B cell (primary cell): ENCODE results near the gene MR1. TPM values are rescaled to one million over a fixed set of nuclear protein-coding genes. Genes with fewer than 3 reads are reported as not detected.

ENCODE experiments used
- ATAC-seq: fragments of 200-7000 bp; cut with Tn5 transposase; one replicate; pipeline ENCODE4 v1.10.0; 2021; ENCODE audit warnings: low read depth, mild to moderate bottlenecking, moderate number of reproducible peaks, moderate library complexity
- CTCF ChIA-PET: fragments of 350-600 bp; sonication (Branson Sonifier 250); formaldehyde crosslinking; loops from one replicate; lab custom pipeline; 2021; ENCODE audit warnings: antibody characterized with exemption, inconsistent platforms; lab: Charles Lee
- POLR2A ChIA-PET: fragments of 350-600 bp; sonication (Branson Sonifier 250); formaldehyde crosslinking; loops from one replicate; lab custom pipeline; 2021; ENCODE audit warnings: antibody characterized with exemption; lab: Charles Lee
- DNase-seq: peaks from one replicate; pipeline ENCODE4 v3.0.0; 2013
- H2AFZ ChIP-seq: 2 replicates; pipeline ENCODE4 v1.6.1; 2012; ENCODE audit warnings: mild to moderate bottlenecking, low read depth, low read length; ENCODE audit not compliant: insufficient read depth, poor library complexity, severe bottlenecking
- H3K27ac ChIP-seq, 2 donors: 1 replicate in 1 of 2; 2 replicates in 1 of 2; pipeline ENCODE4 v1.5.1; 2012 to 2013; ENCODE audit warnings: low read length in 2 of 2, mild to moderate bottlenecking in 2 of 2, moderate library complexity in 1 of 2
- H3K27me3 ChIP-seq, 4 experiments: fragments of 200-600 bp in 1 of 4; sonication (generic) in 1 of 4; replicated peaks in 1 of 4; 1 replicate in 2 of 4; 2 replicates in 2 of 4; pipeline versions ENCODE4 v1.6.1 to v1.7.0; 2013 to 2016; ENCODE audit warnings: low read length in 3 of 4, mild to moderate bottlenecking in 2 of 4, mixed read lengths in 1 of 4, moderate library complexity in 1 of 4; ENCODE audit not compliant: insufficient read depth in 4 of 4, control insufficient read depth in 3 of 4; ENCODE audit errors: control extremely low read depth in 1 of 4
- H3K36me3 ChIP-seq, 2 experiments: replicated peaks in 1 of 2; 1 replicate in 1 of 2; 2 replicates in 1 of 2; pipeline versions ENCODE4 v1.6.1 to v1.7.1; 2013; ENCODE audit warnings: low read length in 1 of 2; ENCODE audit not compliant: insufficient read depth in 2 of 2, control insufficient read depth in 1 of 2; ENCODE audit errors: control extremely low read depth in 1 of 2, extremely low read depth in 1 of 2
- H3K4me1 ChIP-seq, 2 donors: fragments of 200-600 bp in 1 of 2; sonication (generic) in 1 of 2; 1 replicate in 1 of 2; 2 replicates in 1 of 2; pipeline versions ENCODE4 v1.5.1 to v1.6.1; 2013 to 2017; ENCODE audit warnings: low read length in 2 of 2; ENCODE audit not compliant: control insufficient read depth in 2 of 2, insufficient read depth in 2 of 2
- H3K4me2 ChIP-seq: replicated peaks from 2 replicates; pipeline ENCODE3; 2012; ENCODE audit warnings: mild to moderate bottlenecking, low read depth, low read length; ENCODE audit not compliant: poor library complexity, severe bottlenecking
- H3K4me3 ChIP-seq, 5 experiments: fragments of 200-600 bp in 1 of 5; sonication (generic) in 1 of 5; 1 replicate in 3 of 5; 2 replicates in 2 of 5; pipeline versions ENCODE4 v1.5.1 to v1.7.0; 2011 to 2016; ENCODE audit warnings: low read length in 4 of 5, mild to moderate bottlenecking in 4 of 5, low read depth in 2 of 5, control low read depth in 1 of 5, moderate library complexity in 1 of 5; ENCODE audit not compliant: insufficient read depth in 1 of 5; ENCODE audit errors: control extremely low read depth in 1 of 5, extremely low read depth in 1 of 5
- H3K79me2 ChIP-seq: fragments of 200-600 bp; sonication (generic); one replicate; pipeline ENCODE4 v1.6.0; 2016; ENCODE audit warnings: low read length; ENCODE audit not compliant: control insufficient read depth, insufficient read depth
- H3K9ac ChIP-seq: fragments of 200-600 bp; sonication (generic); 2 replicates; pipeline ENCODE4 v1.6.1; 2017; ENCODE audit warnings: mild to moderate bottlenecking, low read length, moderate library complexity
- H3K9me3 ChIP-seq, 3 donors: one replicate each; pipeline versions ENCODE4 v1.6.1 to v1.7.1; 2013; ENCODE audit warnings: low read length in 2 of 3; ENCODE audit not compliant: control insufficient read depth in 2 of 3, insufficient read depth in 1 of 3; ENCODE audit errors: control extremely low read depth in 1 of 3
- H4K20me1 ChIP-seq: 2 replicates; pipeline ENCODE4 v1.6.0; 2012; ENCODE audit warnings: mild to moderate bottlenecking, low read length; ENCODE audit not compliant: insufficient read depth, control insufficient read depth, poor library complexity, severe bottlenecking
- H3K27ac Mint-ChIP-seq: one replicate; pipeline ENCODE4 v1.8.0; 2021; ENCODE audit warnings: mixed read lengths
- H3K27me3 Mint-ChIP-seq: one replicate; pipeline ENCODE4 v1.8.0; 2021; ENCODE audit warnings: mixed read lengths
- H3K4me1 Mint-ChIP-seq: one replicate; pipeline ENCODE4 v1.8.0; 2021; ENCODE audit warnings: mixed read lengths
- H3K4me3 Mint-ChIP-seq: one replicate; pipeline ENCODE4 v1.8.0; 2021; ENCODE audit warnings: mixed read lengths
- H3K9me3 Mint-ChIP-seq: one replicate; pipeline ENCODE4 v1.8.0; 2022; ENCODE audit warnings: mixed read lengths; ENCODE audit not compliant: insufficient read depth
- EZH2 ChIP-seq: IDR thresholded peaks from 2 replicates; pipeline ENCODE4 v1.6.1; 2012; ENCODE audit warnings: borderline replicate concordance, low read depth, mild to moderate bottlenecking, moderate library complexity, low read length; ENCODE audit not compliant: insufficient read depth, poor library complexity, severe bottlenecking
- WGBS: methylation state at CpG from one replicate; pipeline ENCODE4 v1.1.5; 2013; ENCODE audit warnings: missing lambda C conversion rate; ENCODE audit not compliant: insufficient coverage; 5-methylcytosine and 5-hydroxymethylcytosine counted together
- intact Hi-C: fragments of 100-400 bp; cut with micrococcal nuclease; formaldehyde crosslinking; loops from one replicate; pipeline ENCODE4 v1.10.0; 2022
- polyA plus RNA-seq: library from polyadenylated mRNA; depleted of rRNA; stranded (reverse); fragments of >200 nt; gene quantifications from 2 replicates; pipeline ENCODE4 v1.2.3, GENCODE V29; 2012
- total RNA-seq, 2 donors: library from RNA; stranded (reverse); fragments of 120-200 nt in 1 of 2; gene quantifications; 1 replicate in 1 of 2; 2 replicates in 1 of 2; pipeline versions ENCODE4 v1.2.3 to v1.2.4, GENCODE V29; 2013 to 2022
- TF ChIP-seq, protein P1 (sequence below): fragments of 200-600 bp; IDR thresholded peaks from one replicate; pipeline ENCODE4 v1.8.0; 2022; ENCODE audit warnings: antibody characterized with exemption, mild to moderate bottlenecking

The MR1 gene
- total and polyA plus RNA-seq, 2 donors (not counting 1 experiment from before 2014, with no cell fraction given) = 9.5 to 28.2 TPM

DNA sequence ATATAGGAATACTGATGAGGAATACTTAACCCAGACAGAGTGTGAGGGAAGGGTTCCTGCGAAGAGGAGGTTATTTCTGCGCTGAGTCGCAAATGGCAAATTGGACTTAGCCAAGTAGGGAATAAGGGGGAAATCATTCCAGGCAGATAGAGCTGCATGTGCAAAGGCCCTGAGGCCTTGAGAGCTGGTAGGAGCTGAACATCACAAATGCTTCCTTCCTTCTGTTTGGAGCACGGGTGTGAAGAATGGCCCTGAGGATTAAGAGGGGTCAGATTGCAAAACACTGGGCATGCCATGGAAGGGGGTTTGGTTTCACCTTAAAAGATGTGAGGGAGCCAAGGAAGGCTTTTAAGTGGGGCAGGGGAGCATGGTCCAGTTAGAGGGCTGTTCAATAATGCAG lies 67.2 kb downstream of the MR1 start:
- Mint-ChIP-seq H3K4me3 (no peak overlapping the region), H3K27ac (no peak overlapping the region), H3K9me3 (no peaks in the 10 kb centered on the region), H3K4me1 (peaks cover 55% of the 10 kb centered on the region), H3K27me3 (no peaks in the 10 kb centered on the region)
- DNase-seq (no peak), ATAC-seq (no peak)
- H3K4me2 ChIP-seq = no peak overlapping the region
- CTCF ChIA-PET = interaction anchor here (0.7 to 7.7 kb wide), 4 partner anchors 9 to 41 kb away, joined by 3 to 51 read pairs (median 8); no protein-coding TSS in a partner anchor
- H4K20me1 ChIP-seq = no peaks in the 10 kb centered on the region
- H2AFZ ChIP-seq = no peak overlapping the region
- H3K9me3 ChIP-seq = no peaks in the 10 kb centered on the region
- 95% methylated on average over 4 of the region's 4 CpGs for WGBS
- POLR2A ChIA-PET = no interaction called here
- H3K27ac ChIP-seq = no peak overlapping the region
- peaks cover 29 to 33% of the 10 kb centered on the region in 2 donors for H3K4me1 ChIP-seq
- no peaks in the 10 kb centered on the region for H3K27me3 ChIP-seq
- H3K9ac ChIP-seq = no peak overlapping the region
- no peaks in the 10 kb centered on the region for H3K79me2 ChIP-seq
- no peak overlapping the region for H3K4me3 ChIP-seq
- intact Hi-C loops = loop anchor here (10.0 kb wide), 1 partner anchor 1146 kb away; the partner anchor contains the start of gene CEP350
- TF ChIP-seq, protein P1, sequence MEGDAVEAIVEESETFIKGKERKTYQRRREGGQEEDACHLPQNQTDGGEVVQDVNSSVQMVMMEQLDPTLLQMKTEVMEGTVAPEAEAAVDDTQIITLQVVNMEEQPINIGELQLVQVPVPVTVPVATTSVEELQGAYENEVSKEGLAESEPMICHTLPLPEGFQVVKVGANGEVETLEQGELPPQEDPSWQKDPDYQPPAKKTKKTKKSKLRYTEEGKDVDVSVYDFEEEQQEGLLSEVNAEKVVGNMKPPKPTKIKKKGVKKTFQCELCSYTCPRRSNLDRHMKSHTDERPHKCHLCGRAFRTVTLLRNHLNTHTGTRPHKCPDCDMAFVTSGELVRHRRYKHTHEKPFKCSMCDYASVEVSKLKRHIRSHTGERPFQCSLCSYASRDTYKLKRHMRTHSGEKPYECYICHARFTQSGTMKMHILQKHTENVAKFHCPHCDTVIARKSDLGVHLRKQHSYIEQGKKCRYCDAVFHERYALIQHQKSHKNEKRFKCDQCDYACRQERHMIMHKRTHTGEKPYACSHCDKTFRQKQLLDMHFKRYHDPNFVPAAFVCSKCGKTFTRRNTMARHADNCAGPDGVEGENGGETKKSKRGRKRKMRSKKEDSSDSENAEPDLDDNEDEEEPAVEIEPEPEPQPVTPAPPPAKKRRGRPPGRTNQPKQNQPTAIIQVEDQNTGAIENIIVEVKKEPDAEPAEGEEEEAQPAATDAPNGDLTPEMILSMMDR = no peak
- no peak for TF ChIP-seq EZH2
- peaks cover 0 to 1% of the 10 kb centered on the region in 2 experiments for H3K36me3 ChIP-seq

DNA sequence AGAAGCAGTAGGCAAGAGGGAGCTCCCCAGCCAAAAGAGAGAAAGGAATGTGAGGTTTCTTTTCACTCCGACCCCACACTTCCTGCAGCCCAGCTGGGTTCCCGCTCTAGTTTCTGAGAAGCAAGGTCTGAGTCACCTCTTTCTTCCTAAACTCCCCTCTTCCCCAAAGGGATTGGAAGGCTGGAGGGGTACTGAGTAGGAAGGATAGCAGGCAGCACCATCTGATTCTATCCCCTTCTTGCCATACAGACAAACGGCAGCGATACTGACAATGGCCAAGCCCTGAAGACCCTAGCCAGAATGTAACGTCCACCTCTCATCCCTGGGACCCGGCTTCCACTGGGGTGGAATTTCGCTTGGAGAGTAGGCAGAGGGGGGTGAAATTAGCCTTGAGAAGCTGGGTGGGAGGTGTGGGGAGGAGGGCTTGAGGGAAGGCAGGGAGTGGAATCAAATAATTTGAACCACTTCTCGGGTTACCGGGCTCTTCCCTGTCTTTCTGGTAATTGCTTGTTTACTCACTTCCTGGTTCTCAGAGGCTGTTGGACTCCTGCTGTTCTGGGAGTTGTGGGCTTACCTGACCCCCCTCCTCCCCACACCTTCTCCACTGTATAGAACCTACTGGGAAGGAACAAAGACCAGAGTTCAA lies 67.9 kb downstream of the MR1 start:
- H3K27me3 Mint-ChIP-seq = no peaks in the 10 kb centered on the region
- no peak for DNase-seq
- peaks cover 32 to 39% of the 10 kb centered on the region in 2 donors for H3K4me1 ChIP-seq
- H3K4me1 Mint-ChIP-seq = peaks cover 56% of the 10 kb centered on the region
- H3K9me3 ChIP-seq = no peaks in the 10 kb centered on the region
- no peak overlapping the region for H3K27ac Mint-ChIP-seq
- 96% methylated on average over 3 of the region's 9 CpGs for WGBS
- ATAC-seq = no peak
- H3K4me3 ChIP-seq = no peak overlapping the region
- intact Hi-C loops = loop anchor here (10.0 kb wide), 1 partner anchor 1147 kb away; the partner anchor contains the start of gene CEP350
- ChIA-PET CTCF (interaction anchor here (3.4 to 7.7 kb wide), 5 partner anchors 11 to 41 kb away, joined by 14 to 141 read pairs (median 51); partner anchors contain the start of gene IER5), POLR2A (interaction anchor here (6.8 kb wide), 1 partner anchor 14 kb away, joined by 98 read pairs; the partner anchor contains the start of gene IER5)
- no peaks in the 10 kb centered on the region for H3K36me3 ChIP-seq
- H3K4me2 ChIP-seq = no peak overlapping the region
- TF ChIP-seq, protein P1 = no peak
- TF ChIP-seq EZH2 = no peak
- no peak overlapping the region for H3K9ac ChIP-seq
- no peaks in the 10 kb centered on the region for H3K27me3 ChIP-seq
- no peak overlapping the region for H3K27ac ChIP-seq
- H4K20me1 ChIP-seq = no peaks in the 10 kb centered on the region
- no peak overlapping the region for H3K4me3 Mint-ChIP-seq
- H3K79me2 ChIP-seq = no peaks in the 10 kb centered on the region
- H3K9me3 Mint-ChIP-seq = no peaks in the 10 kb centered on the region
- H2AFZ ChIP-seq = no peak overlapping the region
